Upper lobe of right lung (tissue), 1 donor: Measurements from ENCODE around the gene MKRN2OS. TPM values are rescaled to one million over a fixed set of nuclear protein-coding genes. Genes with fewer than 3 reads are reported as not detected.

Experiments used
- ATAC-seq: fragments of 200-7000 bp; cut with Tn5 transposase; one replicate; pipeline ENCODE4 v1.9.1; 2020; ENCODE audit warnings: mild to moderate bottlenecking, moderate library complexity
- DNase-seq: peaks from one replicate; pipeline ENCODE4 v3.0.0-alpha.2; 2020
- H3K27ac ChIP-seq: fragments of 200-600 bp; one replicate; pipeline ENCODE4 v1.8.0; 2022
- H3K27me3 ChIP-seq: fragments of 200-600 bp; one replicate; pipeline ENCODE4 v1.8.0; 2022; ENCODE audit warnings: mild to moderate bottlenecking
- H3K36me3 ChIP-seq: fragments of 200-600 bp; one replicate; pipeline ENCODE4 v1.8.0; 2022
- H3K4me1 ChIP-seq: fragments of 200-600 bp; one replicate; pipeline ENCODE4 v1.8.0; 2022
- H3K4me3 ChIP-seq: fragments of 200-600 bp; one replicate; pipeline ENCODE4 v1.8.0; 2022; ENCODE audit warnings: mild to moderate bottlenecking
- H3K9me3 ChIP-seq: fragments of 200-600 bp; one replicate; pipeline ENCODE4 v1.8.0; 2022
- CTCF ChIP-seq: fragments of 200-600 bp; IDR thresholded peaks from one replicate; pipeline ENCODE4 v1.8.0; 2022; ENCODE audit warnings: antibody characterized with exemption
- intact Hi-C: fragments of 100-400 bp; cut with DNase I; formaldehyde crosslinking; loops from one replicate; pipeline ENCODE4 v1.11.0; 2022
- total RNA-seq: library from RNA; stranded (reverse); fragmentation: NEBNext Ultra II Directional; extraction: Animal tissue kit (Norgen Biotek cat#: 25700); gene quantifications from one replicate; pipeline ENCODE4 v1.2.1, GENCODE V29; 2021
- donor health status: DM: no; HTN: yes; CAD: no; lungs with severe emphysema.

MKRN2OS gene
- total RNA-seq, 1 donor from 2014 or later, result not detected

GRCh38 chr3:12562451-12562850 is 17.2 kb upstream of the MKRN2OS start:
- Histone ChIP-seq H3K4me3 (no peak overlapping the region), H3K4me1 (peaks cover 35% of the 10 kb centered on the region), H3K27ac (no peak overlapping the region), H3K27me3 (no peaks in the 10 kb centered on the region), H3K9me3 (no peaks in the 10 kb centered on the region), H3K36me3 (no peaks in the 10 kb centered on the region)
- intact Hi-C loops, result no loop called here
- DNase-seq (no peak), ATAC-seq (no peak)
- no peak for TF ChIP-seq CTCF

GRCh38 chr3:12561397-12561796 is 16.1 kb upstream of the MKRN2OS start:
- Histone ChIP-seq H3K27ac (no peak overlapping the region), H3K4me1 (peaks cover 35% of the 10 kb centered on the region), H3K27me3 (no peaks in the 10 kb centered on the region), H3K36me3 (no peaks in the 10 kb centered on the region), H3K9me3 (no peaks in the 10 kb centered on the region), H3K4me3 (no peak overlapping the region)
- DNase-seq, result no peak
- TF ChIP-seq CTCF, result no peak
- ATAC-seq, result no peak
- intact Hi-C loops, result no loop called here

DNA sequence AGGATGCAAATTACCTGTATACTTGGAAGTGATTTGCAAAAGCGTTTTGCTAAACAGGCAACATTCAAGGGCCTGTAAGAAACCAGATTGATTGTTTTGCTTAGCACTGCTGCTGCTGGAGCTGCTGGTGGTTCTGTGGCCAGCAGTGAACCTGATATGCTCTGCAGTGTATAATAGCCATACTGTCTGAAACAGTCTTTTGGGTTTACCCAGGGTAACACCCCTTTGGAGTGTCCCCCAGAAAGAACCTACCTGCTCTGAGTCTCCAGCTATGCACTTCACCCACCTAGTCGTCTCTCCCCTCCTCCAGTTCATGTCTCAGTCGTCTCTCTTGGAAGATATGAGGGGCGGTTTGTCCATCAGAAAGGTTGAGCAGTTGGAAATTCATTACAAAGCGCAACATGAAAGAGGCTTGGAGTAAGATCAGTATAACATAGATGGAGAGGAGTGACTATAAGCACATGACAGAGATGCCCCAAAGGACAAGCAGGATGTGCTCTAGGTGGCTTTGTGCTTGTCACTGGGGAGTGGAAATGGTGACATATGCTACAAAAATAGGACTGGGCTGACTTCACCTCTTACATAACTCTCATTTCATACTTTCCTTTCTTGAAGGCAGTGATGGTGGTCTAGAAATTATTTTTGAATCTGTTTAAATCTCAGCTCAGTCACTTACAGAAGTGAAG is 15.3 kb upstream of the MKRN2OS start:
- intact Hi-C loops, result no loop called here
- Histone ChIP-seq H3K27me3 (no peaks in the 10 kb centered on the region), H3K36me3 (no peaks in the 10 kb centered on the region), H3K27ac (no peak overlapping the region), H3K4me3 (no peak overlapping the region), H3K4me1 (peaks cover 41% of the 10 kb centered on the region), H3K9me3 (no peaks in the 10 kb centered on the region)
- ATAC-seq, result no peak
- no peak for TF ChIP-seq CTCF
- no peak for DNase-seq

DNA sequence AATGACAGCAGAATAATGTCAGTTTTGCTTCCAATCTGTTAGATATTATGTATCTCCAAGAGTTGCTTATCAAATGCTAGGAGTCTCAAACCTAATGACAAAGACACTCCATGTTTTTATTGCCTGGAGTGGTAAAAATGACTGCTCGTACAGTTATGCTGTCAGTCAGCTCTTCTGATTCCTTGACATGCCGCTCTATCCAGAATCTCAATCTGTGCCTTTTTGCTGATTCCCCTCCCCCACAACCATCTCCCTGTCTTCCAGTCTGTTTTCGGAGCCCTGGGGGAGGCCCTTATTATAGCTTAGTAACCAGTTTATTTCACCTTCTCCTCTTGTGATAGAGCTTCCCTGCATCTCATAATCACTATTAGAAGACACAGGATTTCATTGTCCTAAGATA is 14.2 kb upstream of the MKRN2OS start:
- no peaks in the 10 kb centered on the region for H3K36me3 ChIP-seq
- no peaks in the 10 kb centered on the region for H3K9me3 ChIP-seq
- peaks cover 41% of the 10 kb centered on the region for H3K4me1 ChIP-seq
- intact Hi-C loops, result no loop called here
- DNase-seq (no peak), ATAC-seq (no peak)
- H3K4me3 ChIP-seq, result no peak overlapping the region
- no peaks in the 10 kb centered on the region for H3K27me3 ChIP-seq
- no peak for TF ChIP-seq CTCF
- H3K27ac ChIP-seq, result no peak overlapping the region

DNA sequence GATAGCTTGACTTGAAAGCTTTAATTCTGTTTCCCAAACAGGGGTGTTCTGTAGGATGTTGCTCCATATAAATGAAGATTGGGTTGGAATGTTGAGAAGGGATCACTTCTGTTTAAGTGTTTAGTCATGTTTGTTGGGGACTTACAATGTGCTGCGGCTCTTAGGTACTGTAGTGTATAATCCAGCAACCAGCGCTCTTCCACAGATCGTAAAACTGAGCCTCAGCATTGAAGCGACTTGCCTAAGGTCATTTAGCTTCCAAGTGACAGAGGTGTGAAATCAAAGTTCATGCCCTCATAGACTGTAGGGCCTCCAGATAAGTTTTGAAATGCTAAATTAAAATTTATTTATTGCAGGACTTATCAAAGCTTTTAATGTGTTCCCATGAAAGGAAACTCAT is 13.4 kb upstream of the MKRN2OS start:
- DNase-seq (no peak), ATAC-seq (no peak)
- Histone ChIP-seq H3K4me3 (peak overlapping the region; percentile 73), H3K36me3 (no peaks in the 10 kb centered on the region), H3K9me3 (no peaks in the 10 kb centered on the region), H3K27ac (no peak overlapping the region), H3K4me1 (peaks cover 41% of the 10 kb centered on the region), H3K27me3 (peaks cover 6% of the 10 kb centered on the region)
- TF ChIP-seq CTCF, result no peak
- intact Hi-C loops, result no loop called here
